ENCODE data around the gene TSFM.
A peak's percentile ranks its signal among the peaks of the same experiment; 100 is the strongest.

Gene TSFM

GRCh38 chr12:57782608-57783465 lies at the start of gene TSFM:
TSFM (plus strand) TSS chr12:57782787; CDS start chr12:57782802, 15 bp downstream.
- peak; percentile 92 for TF ChIP-seq CTCF (conservative IDR thresholded peaks at IDR 0.05; ENCODE audit: low read depth, low read length)
- H3K4me3 ChIP-seq (ENCODE audit: low read length): peak within 1 kb of the TSS; percentile 85
- peak; percentile 77 for DNase-seq (ENCODE audit: low read depth)

GRCh38 chr12:57733928-57734327 lies 48.7 kb upstream of the TSFM start:
- no peak for DNase-seq (ENCODE audit: low read depth)
- no peak for TF ChIP-seq CTCF (conservative IDR thresholded peaks at IDR 0.05; ENCODE audit: low read depth, low read length)
- no peak overlapping the region for H3K4me3 ChIP-seq (ENCODE audit: low read length)

GRCh38 chr12:57734591-57734990 lies 48.0 kb upstream of the TSFM start:
- DNase-seq (ENCODE audit: low read depth): no peak
- no peak overlapping the region for H3K4me3 ChIP-seq (ENCODE audit: low read length)
- TF ChIP-seq CTCF (conservative IDR thresholded peaks at IDR 0.05; ENCODE audit: low read depth, low read length): no peak

GRCh38 chr12:57735198-57735855 lies 47.3 kb upstream of the TSFM start:
- no peak for DNase-seq (ENCODE audit: low read depth)
- no peak overlapping the region for H3K4me3 ChIP-seq (ENCODE audit: low read length)
- TF ChIP-seq CTCF (conservative IDR thresholded peaks at IDR 0.05; ENCODE audit: low read depth, low read length): no peak

GRCh38 chr12:57735952-57736740 lies 46.4 kb upstream of the TSFM start:
- TF ChIP-seq CTCF (conservative IDR thresholded peaks at IDR 0.05; ENCODE audit: low read depth, low read length): peak; percentile 37
- no peak overlapping the region for H3K4me3 ChIP-seq (ENCODE audit: low read length)
- DNase-seq (ENCODE audit: low read depth): no peak

- TF ChIP-seq CTCF (conservative IDR thresholded peaks at IDR 0.05; ENCODE audit: low read depth, low read length): no peak
- no peak overlapping the region for H3K4me3 ChIP-seq (ENCODE audit: low read length)
- DNase-seq (ENCODE audit: low read depth): no peak
Measured at GRCh38 chr12:57736741-57737466, 45.7 kb upstream of the TSFM start.
